WTC11 (cell line): ENCODE data around the gene ARHGAP15. TPM values are rescaled to one million over a fixed set of nuclear protein-coding genes. Genes with fewer than 3 reads are reported as not detected.

Experiments
- ATAC-seq: fragments of 200-7000 bp; cut with Tn5 transposase; 2 replicates; pipeline ENCODE4 v1.10.0; 2021; ENCODE audit warnings: mild to moderate bottlenecking, moderate library complexity
- CTCF ChIA-PET: fragments of 300-600 bp; sonication (Branson Sonifier 250); formaldehyde crosslinking; loops from one replicate; lab custom pipeline; 2021; ENCODE audit warnings: antibody characterized with exemption; lab: Charles Lee
- POLR2A ChIA-PET: fragments of 350-600 bp; sonication (Branson Sonifier 250); formaldehyde crosslinking; loops from one replicate; lab custom pipeline; 2021; ENCODE audit warnings: antibody characterized with exemption; lab: Charles Lee
- DNase-seq: peaks from one replicate; pipeline ENCODE4 v3.0.0; 2021; ENCODE audit warnings: low spot score
- H3K27ac Mint-ChIP-seq: 2 replicates; pipeline ENCODE4 v1.8.0; 2021; ENCODE audit warnings: mixed read lengths
- H3K27me3 Mint-ChIP-seq: 2 replicates; pipeline ENCODE4 v1.8.0; 2021; ENCODE audit warnings: low read depth, mild to moderate bottlenecking, moderate library complexity, mixed read lengths
- H3K36me3 Mint-ChIP-seq: 2 replicates; pipeline ENCODE4 v1.8.0; 2021; ENCODE audit warnings: mixed read lengths
- H3K4me1 Mint-ChIP-seq: 2 replicates; pipeline ENCODE4 v1.8.0; 2022; ENCODE audit warnings: mixed read lengths
- H3K4me3 Mint-ChIP-seq: 2 replicates; pipeline ENCODE4 v1.8.0; 2021; ENCODE audit warnings: mild to moderate bottlenecking, moderate library complexity, mixed read lengths
- H3K9me3 Mint-ChIP-seq: 2 replicates; pipeline ENCODE4 v1.8.0; 2021; ENCODE audit warnings: mixed read lengths
- ATF1 ChIP-seq: sonication (generic); formaldehyde crosslinking; IDR thresholded peaks from 2 replicates; pipeline ENCODE4 v1.8.1; 2023; ENCODE audit warnings: mild to moderate bottlenecking, moderate library complexity, missing genetic modification reagents
- CBFB ChIP-seq: sonication (generic); formaldehyde crosslinking; IDR thresholded peaks from 2 replicates; pipeline ENCODE4 v1.8.1; 2022; ENCODE audit warnings: mild to moderate bottlenecking, low read depth, missing genetic modification reagents
- CREB1 ChIP-seq: sonication (generic); formaldehyde crosslinking; IDR thresholded peaks from 2 replicates; pipeline ENCODE4 v1.8.0; 2023; ENCODE audit warnings: mild to moderate bottlenecking, missing genetic modification reagents
- FOXP1 ChIP-seq: sonication (generic); formaldehyde crosslinking; IDR thresholded peaks from 2 replicates; pipeline ENCODE4 v1.8.0; 2022; ENCODE audit warnings: missing genetic modification reagents, mild to moderate bottlenecking, moderate library complexity, borderline replicate concordance
- NFYB ChIP-seq: sonication (generic); formaldehyde crosslinking; conservative IDR thresholded peaks from 2 replicates; pipeline ENCODE4 v1.8.0; 2022; ENCODE audit warnings: low read depth, missing genetic modification reagents
- RELA ChIP-seq: sonication (generic); formaldehyde crosslinking; IDR thresholded peaks from 2 replicates; pipeline ENCODE4 v1.8.1; 2022; ENCODE audit warnings: missing genetic modification reagents, mild to moderate bottlenecking, borderline replicate concordance
- TCF7 ChIP-seq: sonication (generic); formaldehyde crosslinking; IDR thresholded peaks from 2 replicates; pipeline ENCODE4 v1.8.0; 2022; ENCODE audit warnings: mild to moderate bottlenecking, low read depth, missing genetic modification reagents, moderate library complexity
- ZNF138 ChIP-seq: sonication (generic); formaldehyde crosslinking; conservative IDR thresholded peaks from 2 replicates; pipeline ENCODE4 v1.8.1; 2022; ENCODE audit warnings: mild to moderate bottlenecking, moderate library complexity, missing genetic modification reagents
- ZNF263 ChIP-seq: sonication (generic); formaldehyde crosslinking; IDR thresholded peaks from 2 replicates; pipeline ENCODE4 v1.8.1; 2022; ENCODE audit warnings: low read depth, mild to moderate bottlenecking, moderate library complexity, missing genetic modification reagents
- total RNA-seq: library from RNA; stranded (reverse); gene quantifications from 3 replicates; pipeline ENCODE4 v1.2.3, GENCODE V29; 2021
- TF ChIP-seq, protein P1 (sequence below): sonication (generic); formaldehyde crosslinking; IDR thresholded peaks from 2 replicates; pipeline ENCODE4 v1.8.1; 2023; ENCODE audit warnings: mild to moderate bottlenecking, missing genetic modification reagents, moderate library complexity
- TF ChIP-seq, protein P2 (sequence below): fragments of 250-450 bp; sonication (Bioruptor Pico); IDR thresholded peaks from 2 replicates; pipeline ENCODE4 v1.9.0; 2021; ENCODE audit warnings: mild to moderate bottlenecking
- TF ChIP-seq, protein P3 (sequence below): sonication (generic); formaldehyde crosslinking; IDR thresholded peaks from 2 replicates; pipeline ENCODE4 v1.8.1; 2023; ENCODE audit warnings: mild to moderate bottlenecking, moderate library complexity, missing genetic modification reagents
- TF ChIP-seq, protein P4 (sequence below): fragments of 250-450 bp; sonication (Bioruptor Pico); IDR thresholded peaks from 2 replicates; pipeline ENCODE4 v1.9.0; 2021; ENCODE audit warnings: moderate library complexity, mild to moderate bottlenecking, inconsistent platforms, borderline replicate concordance
- TF ChIP-seq, protein P5 (sequence below): sonication (generic); formaldehyde crosslinking; IDR thresholded peaks from 2 replicates; pipeline ENCODE4 v1.8.1; 2022; ENCODE audit warnings: mild to moderate bottlenecking, moderate library complexity, missing genetic modification reagents

ARHGAP15 gene
- total RNA-seq, 1 experiment from 2014 or later, result 0.28 TPM

DNA sequence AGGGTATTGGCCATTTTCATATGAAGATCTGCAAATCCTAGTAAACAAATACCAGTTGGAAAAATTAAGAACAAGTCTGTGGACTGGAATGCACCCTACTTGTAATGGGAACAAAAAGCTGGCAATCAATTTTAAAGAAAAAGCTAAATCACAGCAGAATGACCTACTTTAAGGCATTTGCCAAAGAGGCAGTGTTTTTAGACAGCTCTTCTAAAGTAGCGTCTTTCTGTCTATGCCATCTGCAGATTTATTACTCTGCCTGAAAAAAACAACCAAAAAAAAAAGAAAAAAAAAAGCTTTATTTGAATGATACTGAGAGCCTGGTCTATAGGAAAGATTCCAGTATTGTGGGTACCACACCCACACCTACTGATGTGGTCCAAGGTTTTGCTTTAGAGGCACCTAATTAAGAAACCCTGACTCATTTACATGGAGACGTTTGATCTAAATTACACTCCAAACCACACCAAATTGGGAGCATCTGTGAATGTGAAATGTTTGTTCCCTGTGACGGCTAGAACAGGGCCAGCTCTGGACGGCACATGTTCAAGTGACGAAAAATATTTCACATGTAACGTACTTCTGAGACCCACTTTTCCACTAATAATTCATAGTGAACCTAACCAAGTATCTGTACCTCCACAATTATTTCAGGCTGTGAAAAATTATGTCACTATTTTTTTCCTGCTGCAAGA, 597.1 kb downstream of the ARHGAP15 start:
- TF ChIP-seq, protein P1, sequence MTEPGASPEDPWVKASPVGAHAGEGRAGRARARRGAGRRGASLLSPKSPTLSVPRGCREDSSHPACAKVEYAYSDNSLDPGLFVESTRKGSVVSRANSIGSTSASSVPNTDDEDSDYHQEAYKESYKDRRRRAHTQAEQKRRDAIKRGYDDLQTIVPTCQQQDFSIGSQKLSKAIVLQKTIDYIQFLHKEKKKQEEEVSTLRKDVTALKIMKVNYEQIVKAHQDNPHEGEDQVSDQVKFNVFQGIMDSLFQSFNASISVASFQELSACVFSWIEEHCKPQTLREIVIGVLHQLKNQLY (CRISPR knock-in tag), result no peak
- TF ChIP-seq, protein P2, sequence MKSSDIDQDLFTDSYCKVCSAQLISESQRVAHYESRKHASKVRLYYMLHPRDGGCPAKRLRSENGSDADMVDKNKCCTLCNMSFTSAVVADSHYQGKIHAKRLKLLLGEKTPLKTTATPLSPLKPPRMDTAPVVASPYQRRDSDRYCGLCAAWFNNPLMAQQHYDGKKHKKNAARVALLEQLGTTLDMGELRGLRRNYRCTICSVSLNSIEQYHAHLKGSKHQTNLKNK (CRISPR knock-in tag), result no peak
- TF ChIP-seq FOXP1 (CRISPR knock-in tag), result no peak
- H3K27ac Mint-ChIP-seq, result no peak overlapping the region
- no peaks in the 10 kb centered on the region for H3K9me3 Mint-ChIP-seq
- ChIA-PET CTCF (no interaction called here), POLR2A (no interaction called here)
- peaks cover 7% of the 10 kb centered on the region for H3K4me1 Mint-ChIP-seq
- no peak overlapping the region for H3K4me3 Mint-ChIP-seq
- H3K27me3 Mint-ChIP-seq, result no peaks in the 10 kb centered on the region; the same call in 1 of the 2 replicates
- ATAC-seq (no peak), DNase-seq (no peak)
- H3K36me3 Mint-ChIP-seq, result no peaks in the 10 kb centered on the region

DNA sequence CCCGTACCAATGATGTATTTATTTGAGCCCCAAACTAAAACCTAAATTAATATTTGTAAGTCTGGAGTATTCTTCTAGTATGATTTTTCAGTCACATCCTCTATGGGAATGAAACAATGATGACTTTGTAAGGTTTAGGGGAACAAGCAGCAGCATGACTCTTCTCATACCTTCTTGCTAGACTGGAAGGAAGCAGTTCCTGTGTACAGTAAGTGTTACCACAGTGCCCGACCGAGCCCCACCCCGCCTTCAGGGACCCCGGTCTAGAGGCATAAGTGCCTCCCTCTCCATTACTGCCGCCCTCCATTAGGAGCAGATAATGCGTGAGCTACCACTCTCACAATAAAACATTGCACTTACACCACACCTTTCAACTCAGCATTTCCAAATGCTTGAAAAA, 599.3 kb downstream of the ARHGAP15 start:
- Mint-ChIP-seq H3K9me3 (no peaks in the 10 kb centered on the region), H3K27me3 (no peaks in the 10 kb centered on the region; the same call in 1 of the 2 replicates), H3K4me1 (peaks cover 9% of the 10 kb centered on the region), H3K36me3 (no peaks in the 10 kb centered on the region), H3K27ac (no peak overlapping the region), H3K4me3 (no peak overlapping the region)
- DNase-seq, result no peak
- POLR2A ChIA-PET, result no interaction called here
- CTCF ChIA-PET, result interaction anchor here (0.6 to 1.3 kb wide), 2 partner anchors 11 to 775 kb away, joined by 4 to 8 read pairs; no protein-coding TSS in a partner anchor
- peak; percentile 62 for ATAC-seq
- no peak for TF ChIP-seq ZNF263 (CRISPR knock-in tag)

DNA sequence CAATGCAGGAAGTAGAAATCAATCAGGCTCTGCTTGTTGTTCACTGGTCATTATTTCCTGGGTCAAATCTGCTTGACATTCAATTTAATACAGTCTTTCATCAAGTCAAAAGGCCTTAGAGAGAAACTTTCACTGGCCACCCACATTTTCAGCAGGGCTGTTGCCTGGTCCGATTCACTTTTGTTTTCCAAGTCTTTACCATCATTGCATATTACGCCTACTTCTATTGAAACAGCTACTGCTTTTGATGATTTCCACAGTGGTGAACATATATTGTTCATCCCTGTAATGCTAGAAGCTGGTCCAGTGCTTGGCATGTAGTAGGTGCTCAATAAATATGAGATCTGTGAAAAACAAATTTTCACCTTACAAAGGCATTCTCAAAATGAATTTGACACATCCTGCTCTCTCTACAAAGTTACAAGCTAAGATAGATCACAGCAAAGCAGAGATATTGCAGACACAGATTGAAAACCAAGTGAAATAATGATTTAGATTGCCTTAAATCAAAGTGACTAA, 600.1 kb downstream of the ARHGAP15 start:
- Mint-ChIP-seq H3K9me3 (no peaks in the 10 kb centered on the region), H3K4me3 (no peak overlapping the region), H3K27me3 (no peaks in the 10 kb centered on the region; the same call in 1 of the 2 replicates), H3K4me1 (peaks cover 9% of the 10 kb centered on the region), H3K27ac (no peak overlapping the region), H3K36me3 (no peaks in the 10 kb centered on the region)
- ATAC-seq (no peak), DNase-seq (no peak)
- no peak for TF ChIP-seq CREB1 (CRISPR knock-in tag)
- no peak for TF ChIP-seq ATF1 (CRISPR knock-in tag)
- TF ChIP-seq ZNF138, result no peak
- TF ChIP-seq RELA (CRISPR knock-in tag), result no peak
- TF ChIP-seq, protein P3, sequence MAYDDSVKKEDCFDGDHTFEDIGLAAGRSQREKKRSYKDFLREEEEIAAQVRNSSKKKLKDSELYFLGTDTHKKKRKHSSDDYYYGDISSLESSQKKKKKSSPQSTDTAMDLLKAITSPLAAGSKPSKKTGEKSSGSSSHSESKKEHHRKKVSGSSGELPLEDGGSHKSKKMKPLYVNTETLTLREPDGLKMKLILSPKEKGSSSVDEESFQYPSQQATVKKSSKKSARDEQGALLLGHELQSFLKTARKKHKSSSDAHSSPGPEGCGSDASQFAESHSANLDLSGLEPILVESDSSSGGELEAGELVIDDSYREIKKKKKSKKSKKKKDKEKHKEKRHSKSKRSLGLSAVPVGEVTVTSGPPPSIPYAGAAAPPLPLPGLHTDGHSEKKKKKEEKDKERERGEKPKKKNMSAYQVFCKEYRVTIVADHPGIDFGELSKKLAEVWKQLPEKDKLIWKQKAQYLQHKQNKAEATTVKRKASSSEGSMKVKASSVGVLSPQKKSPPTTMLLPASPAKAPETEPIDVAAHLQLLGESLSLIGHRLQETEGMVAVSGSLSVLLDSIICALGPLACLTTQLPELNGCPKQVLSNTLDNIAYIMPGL (CRISPR knock-in tag), result no peak
- no peak for TF ChIP-seq NFYB (CRISPR knock-in tag)
- no peak for TF ChIP-seq CBFB
- TF ChIP-seq, protein P4, sequence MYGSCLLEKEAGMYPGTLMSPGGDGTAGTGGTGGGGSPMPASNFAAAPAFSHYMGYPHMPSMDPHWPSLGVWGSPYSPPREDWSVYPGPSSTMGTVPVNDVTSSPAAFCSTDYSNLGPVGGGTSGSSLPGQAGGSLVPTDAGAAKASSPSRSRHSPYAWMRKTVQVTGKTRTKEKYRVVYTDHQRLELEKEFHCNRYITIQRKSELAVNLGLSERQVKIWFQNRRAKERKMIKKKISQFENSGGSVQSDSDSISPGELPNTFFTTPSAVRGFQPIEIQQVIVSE (CRISPR knock-in tag), result no peak
- no peak for TF ChIP-seq TCF7 (CRISPR knock-in tag)
- TF ChIP-seq, protein P5, sequence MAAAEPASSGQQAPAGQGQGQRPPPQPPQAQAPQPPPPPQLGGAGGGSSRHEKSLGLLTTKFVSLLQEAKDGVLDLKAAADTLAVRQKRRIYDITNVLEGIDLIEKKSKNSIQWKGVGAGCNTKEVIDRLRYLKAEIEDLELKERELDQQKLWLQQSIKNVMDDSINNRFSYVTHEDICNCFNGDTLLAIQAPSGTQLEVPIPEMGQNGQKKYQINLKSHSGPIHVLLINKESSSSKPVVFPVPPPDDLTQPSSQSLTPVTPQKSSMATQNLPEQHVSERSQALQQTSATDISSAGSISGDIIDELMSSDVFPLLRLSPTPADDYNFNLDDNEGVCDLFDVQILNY (CRISPR knock-in tag), result no peak
- ChIA-PET POLR2A (no interaction called here), CTCF (interaction anchor here (1.3 kb wide), 1 partner anchor 10 kb away, joined by 4 read pairs; no protein-coding TSS in a partner anchor)
